OCI-LY1 (cell line): ENCODE results near the gene NR1H2.
A peak's percentile ranks its signal among the peaks of the same experiment; 100 is the strongest.

ENCODE experiments used
- H2AFZ ChIP-seq: fragments of 200-600 bp; sonication (generic), shearing (Covaris generic); 2 replicates; pipeline ENCODE4 v1.6.0; 2014; ENCODE audit warnings: antibody characterized with exemption, mild to moderate bottlenecking, low read length
- H3F3A ChIP-seq: fragments of 200-600 bp; sonication (generic), shearing (Covaris generic); 2 replicates; pipeline ENCODE4 v1.6.0; 2014; ENCODE audit warnings: mild to moderate bottlenecking, antibody characterized with exemption, low read length, moderate library complexity; ENCODE audit not compliant: insufficient read depth
- H3K27ac ChIP-seq: fragments of 200-600 bp; sonication (generic); 2 replicates; pipeline ENCODE4 v1.5.1; 2014; ENCODE audit warnings: low read length, mixed run types, mild to moderate bottlenecking, low read depth; ENCODE audit not compliant: poor library complexity, severe bottlenecking
- H3K27me3 ChIP-seq: fragments of 200-600 bp; sonication (generic); 2 replicates; pipeline ENCODE4 v1.6.0; 2014; ENCODE audit warnings: antibody characterized with exemption, mild to moderate bottlenecking, low read length, moderate library complexity; ENCODE audit not compliant: insufficient read depth
- H3K36me3 ChIP-seq: fragments of 200-600 bp; sonication (generic); 2 replicates; pipeline ENCODE4 v1.6.1; 2014; ENCODE audit warnings: mild to moderate bottlenecking, antibody characterized with exemption, low read length, moderate library complexity, mixed read lengths; ENCODE audit not compliant: insufficient read depth
- H3K4me1 ChIP-seq: fragments of 200-600 bp; sonication (generic); 2 replicates; pipeline ENCODE4 v1.5.1; 2014; ENCODE audit warnings: mild to moderate bottlenecking, low read length, moderate library complexity; ENCODE audit not compliant: insufficient read depth, severe bottlenecking
- H3K4me2 ChIP-seq: fragments of 200-600 bp; sonication (generic), shearing (Covaris generic); 2 replicates; pipeline ENCODE4 v1.6.1; 2014; ENCODE audit warnings: low read length
- H3K4me3 ChIP-seq: fragments of 200-600 bp; sonication (generic); 2 replicates; pipeline ENCODE4 v1.5.1; 2014; ENCODE audit warnings: low read length, low read depth, mild to moderate bottlenecking, mixed read lengths; ENCODE audit not compliant: poor library complexity, severe bottlenecking
- H3K79me2 ChIP-seq: fragments of 200-600 bp; shearing (Covaris generic); 2 replicates; pipeline ENCODE4 v1.6.1; 2016; ENCODE audit warnings: mixed run types, low read length, mixed read lengths; ENCODE audit not compliant: insufficient read depth
- H3K9ac ChIP-seq: fragments of 200-600 bp; sonication (generic), shearing (Covaris generic); 2 replicates; pipeline ENCODE4 v1.6.1; 2014; ENCODE audit warnings: mild to moderate bottlenecking, low read length, mixed read lengths
- H3K9me2 ChIP-seq: fragments of 200-600 bp; sonication (generic), shearing (Covaris generic); 2 replicates; pipeline ENCODE4 v1.6.1; 2014; ENCODE audit warnings: low read depth, mild to moderate bottlenecking, low read length, mixed read lengths
- H3K9me3 ChIP-seq: fragments of 200-600 bp; shearing (Covaris generic); 2 replicates; pipeline ENCODE4 v1.6.1; 2014; ENCODE audit warnings: low read length, mixed read lengths
- H4K20me1 ChIP-seq: fragments of 200-600 bp; sonication (generic), shearing (Covaris generic); 2 replicates; pipeline ENCODE4 v1.6.0; 2016; ENCODE audit warnings: mild to moderate bottlenecking, low read length; ENCODE audit not compliant: insufficient read depth
- EZH2 ChIP-seq: fragments of 200-600 bp; sonication (generic), shearing (Covaris generic); IDR thresholded peaks from 2 replicates; pipeline ENCODE4 v1.8.0; 2017; ENCODE audit warnings: borderline replicate concordance, mixed run types, mild to moderate bottlenecking, antibody characterized with exemption, low read length, moderate library complexity, mixed read lengths
- TF ChIP-seq, protein P1 (sequence below): fragments of 200-600 bp; sonication (generic), shearing (Covaris generic); IDR thresholded peaks from 2 replicates; pipeline ENCODE4 v1.5.1; 2017; ENCODE audit warnings: mild to moderate bottlenecking, antibody characterized with exemption, low read length, moderate library complexity, mixed read lengths

The NR1H2 gene

GRCh38 chr19:50330365-50331078, 45.7 kb upstream of the NR1H2 start:
- peak overlapping the region; percentile 87 for H3K4me2 ChIP-seq
- no peaks in the 10 kb centered on the region for H3K9me3 ChIP-seq
- no peak for TF ChIP-seq EZH2
- TF ChIP-seq, protein P1, sequence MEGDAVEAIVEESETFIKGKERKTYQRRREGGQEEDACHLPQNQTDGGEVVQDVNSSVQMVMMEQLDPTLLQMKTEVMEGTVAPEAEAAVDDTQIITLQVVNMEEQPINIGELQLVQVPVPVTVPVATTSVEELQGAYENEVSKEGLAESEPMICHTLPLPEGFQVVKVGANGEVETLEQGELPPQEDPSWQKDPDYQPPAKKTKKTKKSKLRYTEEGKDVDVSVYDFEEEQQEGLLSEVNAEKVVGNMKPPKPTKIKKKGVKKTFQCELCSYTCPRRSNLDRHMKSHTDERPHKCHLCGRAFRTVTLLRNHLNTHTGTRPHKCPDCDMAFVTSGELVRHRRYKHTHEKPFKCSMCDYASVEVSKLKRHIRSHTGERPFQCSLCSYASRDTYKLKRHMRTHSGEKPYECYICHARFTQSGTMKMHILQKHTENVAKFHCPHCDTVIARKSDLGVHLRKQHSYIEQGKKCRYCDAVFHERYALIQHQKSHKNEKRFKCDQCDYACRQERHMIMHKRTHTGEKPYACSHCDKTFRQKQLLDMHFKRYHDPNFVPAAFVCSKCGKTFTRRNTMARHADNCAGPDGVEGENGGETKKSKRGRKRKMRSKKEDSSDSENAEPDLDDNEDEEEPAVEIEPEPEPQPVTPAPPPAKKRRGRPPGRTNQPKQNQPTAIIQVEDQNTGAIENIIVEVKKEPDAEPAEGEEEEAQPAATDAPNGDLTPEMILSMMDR = no peak
- peaks cover 14% of the 10 kb centered on the region for H3K27me3 ChIP-seq
- peak overlapping the region; percentile 69 for H3K4me3 ChIP-seq
- H3F3A ChIP-seq = peaks cover 4% of the 10 kb centered on the region; the same call in 1 of the 2 replicates
- H3K4me1 ChIP-seq = peaks cover 75% of the 10 kb centered on the region
- no peak overlapping the region for H2AFZ ChIP-seq
- H3K9ac ChIP-seq = peak overlapping the region; percentile 69
- peaks cover 16% of the 10 kb centered on the region; the same call in 1 of the 2 replicates for H3K36me3 ChIP-seq
- no peaks in the 10 kb centered on the region for H4K20me1 ChIP-seq
- H3K79me2 ChIP-seq = no peaks in the 10 kb centered on the region
- no peaks in the 10 kb centered on the region for H3K9me2 ChIP-seq
- peak overlapping the region; percentile 89 for H3K27ac ChIP-seq

DNA sequence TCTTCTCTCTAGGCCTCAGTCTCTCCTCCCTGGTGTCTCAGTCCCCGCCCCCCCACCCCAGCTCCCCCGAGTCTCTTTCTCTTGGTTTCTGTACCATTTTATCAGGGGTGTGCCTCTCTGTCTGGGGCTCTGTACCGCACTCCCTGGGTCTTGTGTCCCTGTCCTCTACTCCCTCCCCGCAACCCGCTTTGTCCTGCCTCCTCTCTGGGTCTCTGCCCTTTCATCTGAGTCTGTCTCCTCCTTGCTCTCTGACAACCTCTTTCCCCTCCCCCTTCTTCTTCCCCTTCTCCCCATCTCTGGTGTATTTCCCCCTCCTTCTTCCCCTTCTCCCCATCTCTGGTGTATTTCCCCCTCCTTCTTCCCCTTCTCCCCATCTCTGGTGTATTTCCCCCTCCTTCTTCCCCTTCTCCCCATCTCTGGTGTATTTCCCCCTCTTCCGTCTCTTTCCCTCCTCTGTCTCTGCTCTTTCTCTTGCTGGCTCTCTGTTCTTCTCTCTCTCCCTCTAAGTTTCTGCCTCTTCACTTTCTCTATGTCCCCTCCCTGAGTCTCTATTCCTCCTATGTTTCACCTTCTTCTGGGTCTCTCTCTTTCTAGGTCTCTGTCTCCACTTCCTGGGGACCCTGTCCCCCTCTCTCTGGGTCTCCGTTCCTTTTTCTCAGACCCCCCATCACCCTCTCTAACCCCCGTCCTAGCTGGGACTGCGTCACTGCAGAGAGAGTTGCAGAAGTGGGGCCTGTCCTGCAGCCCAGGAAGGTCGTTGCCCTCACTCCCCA, 44.9 kb upstream of the NR1H2 start:
- no peaks in the 10 kb centered on the region for H3K9me3 ChIP-seq
- peak overlapping the region; percentile 61 for H3K9ac ChIP-seq
- H3K79me2 ChIP-seq = no peaks in the 10 kb centered on the region
- no peaks in the 10 kb centered on the region for H3K9me2 ChIP-seq
- H3F3A ChIP-seq = peaks cover 4% of the 10 kb centered on the region; the same call in 1 of the 2 replicates
- H3K27me3 ChIP-seq = peaks cover 8% of the 10 kb centered on the region
- H2AFZ ChIP-seq = no peak overlapping the region
- no peaks in the 10 kb centered on the region for H4K20me1 ChIP-seq
- H3K4me3 ChIP-seq = peak overlapping the region; percentile 69
- peaks cover 70% of the 10 kb centered on the region for H3K4me1 ChIP-seq
- TF ChIP-seq, protein P1 = no peak
- TF ChIP-seq EZH2 = no peak
- peaks cover 21% of the 10 kb centered on the region; the same call in 1 of the 2 replicates for H3K36me3 ChIP-seq
- H3K4me2 ChIP-seq = peak overlapping the region; percentile 87
- H3K27ac ChIP-seq = peak overlapping the region; percentile 87

- Histone ChIP-seq H3K9ac (peak overlapping the region; percentile 61), H3K27me3 (peaks cover 6% of the 10 kb centered on the region; the same call in 1 of the 2 replicates), H2AFZ (no peak overlapping the region), H3K4me1 (peaks cover 65% of the 10 kb centered on the region), H3K4me2 (peak overlapping the region; percentile 87), H3K4me3 (peak overlapping the region; percentile 69), H3K36me3 (peaks cover 23% of the 10 kb centered on the region; the same call in 1 of the 2 replicates), H3F3A (peaks cover 4% of the 10 kb centered on the region; the same call in 1 of the 2 replicates), H3K9me3 (no peaks in the 10 kb centered on the region), H3K9me2 (no peaks in the 10 kb centered on the region), H3K27ac (peak overlapping the region; percentile 87), H3K79me2 (no peaks in the 10 kb centered on the region), H4K20me1 (no peaks in the 10 kb centered on the region)
- no peak for TF ChIP-seq EZH2
- TF ChIP-seq, protein P1 = no peak
These were observed 44.3 kb upstream of the NR1H2 start for GRCh38 chr19:50331994-50332243.
